CD14-positive monocyte (primary cell): Measurements from ENCODE around the gene NTNG1. TPM values are rescaled to one million over a fixed set of nuclear protein-coding genes. Genes with fewer than 3 reads are reported as not detected.

Source experiments
- DNase-seq, 3 donors: peaks; one replicate each; pipeline ENCODE4 v3.0.0-alpha.2; 2011 to 2022
- H2AFZ ChIP-seq: 2 replicates; pipeline ENCODE4 v1.6.0; 2012; ENCODE audit warnings: mild to moderate bottlenecking, low read depth, low read length, inconsistent platforms; ENCODE audit not compliant: insufficient read depth, poor library complexity, severe bottlenecking
- H3K27ac ChIP-seq, 2 donors: 1 replicate in 1 of 2; 2 replicates in 1 of 2; pipeline ENCODE4 v1.5.1; 2012 to 2013; ENCODE audit warnings: low read length in 2 of 2, control low read depth in 1 of 2, inconsistent platforms in 1 of 2, low read depth in 1 of 2, mild to moderate bottlenecking in 1 of 2
- H3K27me3 ChIP-seq, 2 donors: one replicate each; pipeline versions ENCODE4 v1.6.0 to v1.6.1; 2011 to 2013; ENCODE audit warnings: low read length in 2 of 2; ENCODE audit not compliant: control insufficient read depth in 2 of 2, insufficient read depth in 2 of 2
- H3K36me3 ChIP-seq, 2 donors: replicated peaks in 1 of 2; 1 replicate in 1 of 2; 2 replicates in 1 of 2; pipeline versions ENCODE4 v1.5.1 to v1.6.1; 2012 to 2013; ENCODE audit warnings: low read length in 2 of 2, control low read depth in 1 of 2, inconsistent platforms in 1 of 2, mild to moderate bottlenecking in 1 of 2; ENCODE audit not compliant: insufficient read depth in 2 of 2, control insufficient read depth in 1 of 2
- H3K4me1 ChIP-seq, 2 donors: 1 replicate in 1 of 2; 2 replicates in 1 of 2; pipeline versions ENCODE4 v1.5.1 to v1.6.1; 2012 to 2013; ENCODE audit warnings: low read length in 2 of 2, control low read depth in 1 of 2, inconsistent platforms in 1 of 2, mild to moderate bottlenecking in 1 of 2, moderate library complexity in 1 of 2; ENCODE audit not compliant: insufficient read depth in 2 of 2, control insufficient read depth in 1 of 2
- H3K4me2 ChIP-seq: replicated peaks from 2 replicates; pipeline ENCODE3; 2012; ENCODE audit warnings: low read length, moderate library complexity, mild to moderate bottlenecking; ENCODE audit not compliant: poor library complexity, severe bottlenecking; ENCODE audit errors: extremely low read depth
- H3K4me3 ChIP-seq, 3 experiments: fragments of 200-600 bp in 1 of 3; sonication (generic) in 1 of 3; replicated peaks in 1 of 3; 1 replicate in 2 of 3; 2 replicates in 1 of 3; pipeline ENCODE4 v1.5.1; 2011 to 2013; ENCODE audit warnings: low read length in 3 of 3, mild to moderate bottlenecking in 3 of 3, control low read depth in 2 of 3, low read depth in 2 of 3, inconsistent platforms in 1 of 3, moderate library complexity in 1 of 3
- H3K79me2 ChIP-seq: 2 replicates; pipeline ENCODE4 v1.6.0; 2012; ENCODE audit warnings: mild to moderate bottlenecking, control low read depth, inconsistent platforms, low read length, moderate library complexity; ENCODE audit not compliant: insufficient read depth
- H3K9ac ChIP-seq: 2 replicates; pipeline ENCODE4 v1.6.0; 2017; ENCODE audit warnings: low read length, mild to moderate bottlenecking; ENCODE audit not compliant: insufficient read depth, poor library complexity, severe bottlenecking
- H3K9me3 ChIP-seq, 2 donors: replicated peaks in 1 of 2; 1 replicate in 1 of 2; 2 replicates in 1 of 2; pipeline versions ENCODE4 v1.5.1 to v1.6.1; 2012 to 2013; ENCODE audit warnings: low read length in 2 of 2, control low read depth in 1 of 2; ENCODE audit not compliant: control insufficient read depth in 1 of 2, insufficient read depth in 1 of 2
- H4K20me1 ChIP-seq: 2 replicates; pipeline ENCODE4 v1.6.0; 2012; ENCODE audit warnings: mild to moderate bottlenecking, low read length, control low read depth, moderate library complexity; ENCODE audit not compliant: insufficient read depth
- H3K27ac Mint-ChIP-seq, 7 donors: one replicate each; pipeline ENCODE4 v1.8.0; 2020; ENCODE audit warnings: mild to moderate bottlenecking in 7 of 7, mixed read lengths in 7 of 7, moderate library complexity in 6 of 7, inconsistent platforms in 2 of 7
- H3K27me3 Mint-ChIP-seq, 3 donors: one replicate each; pipeline ENCODE4 v1.8.0; 2021 to 2022; ENCODE audit warnings: low read depth in 3 of 3, mild to moderate bottlenecking in 3 of 3, mixed read lengths in 3 of 3, moderate library complexity in 3 of 3, inconsistent platforms in 1 of 3
- H3K36me3 Mint-ChIP-seq, 2 donors: one replicate each; pipeline ENCODE4 v1.8.0; 2020; ENCODE audit warnings: mixed read lengths in 2 of 2, inconsistent platforms in 1 of 2, mild to moderate bottlenecking in 1 of 2
- H3K4me1 Mint-ChIP-seq: one replicate; pipeline ENCODE4 v1.8.0; 2020; ENCODE audit warnings: mild to moderate bottlenecking, mixed read lengths
- H3K4me3 Mint-ChIP-seq, 2 donors: one replicate each; pipeline ENCODE4 v1.8.0; 2020; ENCODE audit warnings: mild to moderate bottlenecking in 2 of 2, mixed read lengths in 2 of 2, moderate library complexity in 1 of 2
- H3K9me3 Mint-ChIP-seq, 7 donors: one replicate each; pipeline ENCODE4 v1.8.0; 2020 to 2022; ENCODE audit warnings: mixed read lengths in 7 of 7, mild to moderate bottlenecking in 6 of 7, moderate library complexity in 6 of 7, inconsistent platforms in 2 of 7
- CTCF ChIP-seq: fragments of 200-600 bp; IDR thresholded peaks from one replicate; pipeline ENCODE4 v1.8.0; 2022; ENCODE audit warnings: antibody characterized with exemption, mild to moderate bottlenecking
- WGBS: methylation state at CpG from one replicate; pipeline ENCODE4 v1.1.5; 2013; ENCODE audit warnings: missing lambda C conversion rate; ENCODE audit not compliant: insufficient coverage; 5-methylcytosine and 5-hydroxymethylcytosine counted together
- intact Hi-C, 2 donors: fragments of 100-400 bp; cut with micrococcal nuclease; formaldehyde crosslinking; loops; one replicate each; pipeline versions ENCODE4 v1.15.0 to v1.15.1; 2023
- polyA plus RNA-seq, 3 donors: library from polyadenylated mRNA; depleted of rRNA in 1 of 3; unstranded in 2 of 3; stranded (reverse) in 1 of 3; fragments of 300-500 nt in 2 of 3; fragments of >200 nt in 1 of 3; fragmentation: Illumina TruSeq in 2 of 3; gene quantifications; 1 replicate in 2 of 3; 2 replicates in 1 of 3; pipeline ENCODE4 v1.2.3, GENCODE V29; 2012 to 2021

The NTNG1 gene
- polyA plus RNA-seq, 3 donors = not detected

- Histone ChIP-seq H3K27me3 (no peaks in the 10 kb centered on the region), H3K4me1 (no peaks in the 10 kb centered on the region), H3K79me2 (no peaks in the 10 kb centered on the region), H2AFZ (no peak overlapping the region), H3K9me3 (no peaks in the 10 kb centered on the region), H3K4me3 (no peak overlapping the region), H3K36me3 (no peaks in the 10 kb centered on the region), H3K9ac (no peak overlapping the region), H3K4me2 (no peak overlapping the region), H3K27ac (no peak overlapping the region), H4K20me1 (no peaks in the 10 kb centered on the region)
- Mint-ChIP-seq H3K27ac (no peak overlapping the region), H3K27me3 (peaks cover 0 to 3% (median 0%) of the 10 kb centered on the region in 3 donors), H3K36me3 (no peaks in the 10 kb centered on the region), H3K4me3 (no peak overlapping the region), H3K9me3 (no peaks in the 10 kb centered on the region), H3K4me1 (no peaks in the 10 kb centered on the region)
- TF ChIP-seq CTCF = no peak
- no peak for DNase-seq
- 88% methylated on average over 2 of the region's 5 CpGs for WGBS
- intact Hi-C loops = no loop called here
These were observed 302.2 kb downstream of the NTNG1 start for GRCh38 chr1:107443027-107443426.

- no peak for TF ChIP-seq CTCF
- H3K4me1 Mint-ChIP-seq = no peaks in the 10 kb centered on the region
- no peaks in the 10 kb centered on the region for H3K36me3 Mint-ChIP-seq
These were observed 303.0 kb downstream of the NTNG1 start for GRCh38 chr1:107443860-107444259.

More at GRCh38 chr1:107443860-107444259, 303.0 kb downstream of the NTNG1 start:
- Histone ChIP-seq H3K4me1 (no peaks in the 10 kb centered on the region), H2AFZ (no peak overlapping the region), H3K36me3 (no peaks in the 10 kb centered on the region), H3K27ac (no peak overlapping the region), H4K20me1 (no peaks in the 10 kb centered on the region), H3K4me3 (no peak overlapping the region), H3K79me2 (no peaks in the 10 kb centered on the region), H3K9ac (no peak overlapping the region), H3K27me3 (no peaks in the 10 kb centered on the region), H3K9me3 (no peaks in the 10 kb centered on the region), H3K4me2 (no peak overlapping the region)
- H3K27me3 Mint-ChIP-seq = peaks cover 0 to 3% (median 0%) of the 10 kb centered on the region in 3 donors
- H3K9me3 Mint-ChIP-seq = no peaks in the 10 kb centered on the region
- no peak overlapping the region for H3K27ac Mint-ChIP-seq
- no peak overlapping the region for H3K4me3 Mint-ChIP-seq
- 83% methylated on average over 1 of the region's 2 CpGs for WGBS
- no peak for DNase-seq
- intact Hi-C loops = no loop called here
